Ramos (cell line): ENCODE measurements around the gene ZNF407.
"Not testable (repeated sequence)": the region's sequence is repeated elsewhere in the genome, so short reads cannot be mapped to it uniquely, and the experiment has no call there.

ENCODE experiments used
- in situ Hi-C: fragments of 300-500 bp; cut with MboI; formaldehyde crosslinking; loops from one replicate; pipeline ENCODE4 v1.14.3; 2022; ENCODE audit warnings: low sequenced_read_pairs; ENCODE audit not compliant: unreplicated experiment

Gene ZNF407

GRCh38 chr18:75101916-75102315, 504.2 kb downstream of the ZNF407 start:
- in situ Hi-C loops, result no loop called here

GRCh38 chr18:75104029-75104428, 506.4 kb downstream of the ZNF407 start:
- in situ Hi-C loops, result not testable (repeated sequence)

- in situ Hi-C loops, result no loop called here
These were observed 506.8 kb downstream of the ZNF407 start for GRCh38 chr18:75104483-75104882.

- in situ Hi-C loops, result no loop called here
These were observed 508.0 kb downstream of the ZNF407 start for GRCh38 chr18:75105551-75106254.

- in situ Hi-C loops, result no loop called here
These were observed 509.1 kb downstream of the ZNF407 start for GRCh38 chr18:75106746-75107145.

GRCh38 chr18:75107196-75107930, 509.7 kb downstream of the ZNF407 start:
- in situ Hi-C loops, result no loop called here

GRCh38 chr18:75107931-75108276, 510.2 kb downstream of the ZNF407 start:
- in situ Hi-C loops, result no loop called here

GRCh38 chr18:75108579-75109318, 511.1 kb downstream of the ZNF407 start:
- in situ Hi-C loops, result no loop called here

- in situ Hi-C loops, result no loop called here
These were observed 511.6 kb downstream of the ZNF407 start for GRCh38 chr18:75109319-75109691.

- in situ Hi-C loops, result no loop called here
These were observed 512.1 kb downstream of the ZNF407 start for GRCh38 chr18:75109819-75110218.

GRCh38 chr18:75110311-75110710, 512.6 kb downstream of the ZNF407 start:
- in situ Hi-C loops, result no loop called here

- in situ Hi-C loops, result no loop called here
These were observed 513.3 kb downstream of the ZNF407 start for GRCh38 chr18:75110846-75111415.

- in situ Hi-C loops, result no loop called here
These were observed 514.1 kb downstream of the ZNF407 start for GRCh38 chr18:75111760-75112159.

GRCh38 chr18:75112186-75113096, 514.8 kb downstream of the ZNF407 start:
- in situ Hi-C loops, result no loop called here

GRCh38 chr18:75113455-75113854, 515.8 kb downstream of the ZNF407 start:
- in situ Hi-C loops, result no loop called here

GRCh38 chr18:75114231-75114764, 516.6 kb downstream of the ZNF407 start:
- in situ Hi-C loops, result no loop called here
